HepG2 (cell line): Measurements from ENCODE around the gene SLC6A12.

ENCODE experiments used
- CREB1 ChIP-seq, 2 experiments: fragments of 450-650 bp in 1 of 2; IDR thresholded peaks; 2 replicates each; pipeline ENCODE4 v1.6.1; 2016 to 2017; ENCODE audit warnings: control low read depth in 1 of 2, mild to moderate bottlenecking in 1 of 2, missing compliant biosample characterization in 1 of 2, missing genetic modification characterization in 1 of 2
- CREBL2 ChIP-seq: sonication (generic); formaldehyde crosslinking; IDR thresholded peaks from 2 replicates; pipeline ENCODE4 v1.8.1; 2023; ENCODE audit warnings: missing genetic modification reagents, mild to moderate bottlenecking, borderline replicate concordance
- CTCF ChIP-seq: sonication (generic); formaldehyde crosslinking; IDR thresholded peaks from 2 replicates; pipeline ENCODE4 v1.5.0; 2020; ENCODE audit warnings: mild to moderate bottlenecking, missing genetic modification reagents, moderate library complexity
- LCORL ChIP-seq, 2 experiments: fragments of 450-650 bp in 1 of 2; sonication (generic) in 1 of 2; formaldehyde crosslinking in 1 of 2; IDR thresholded peaks; 2 replicates each; pipeline versions ENCODE4 v1.5.0 to v1.6.1; 2017 to 2020; ENCODE audit warnings: antibody characterized with exemption in 1 of 2, missing genetic modification reagents in 1 of 2
- NR2C2 ChIP-seq: sonication (generic); formaldehyde crosslinking; IDR thresholded peaks from 2 replicates; pipeline ENCODE4 v1.4.0; 2020; ENCODE audit warnings: missing genetic modification reagents, mild to moderate bottlenecking, moderate library complexity, borderline replicate concordance
- TCF12 ChIP-seq, 2 experiments: fragments of 450-650 bp in 1 of 2; sonication (generic) in 1 of 2; formaldehyde crosslinking in 1 of 2; IDR thresholded peaks; 2 replicates each; pipeline versions ENCODE4 v1.6.1 to v1.8.0; 2017 to 2022; ENCODE audit warnings: antibody characterized with exemption in 1 of 2, mild to moderate bottlenecking in 1 of 2, missing genetic modification reagents in 1 of 2, moderate library complexity in 1 of 2
- ZNF382 ChIP-seq: sonication (generic); formaldehyde crosslinking; IDR thresholded peaks from 2 replicates; pipeline ENCODE4 v1.5.0; 2020; ENCODE audit warnings: missing genetic modification reagents, mild to moderate bottlenecking, borderline replicate concordance
- ZSCAN25 ChIP-seq: sonication (generic); formaldehyde crosslinking; IDR thresholded peaks from 2 replicates; pipeline ENCODE4 v1.8.0; 2022; ENCODE audit warnings: mild to moderate bottlenecking, missing genetic modification reagents

GRCh38 chr12:154058-154457 lies 59.9 kb downstream of the SLC6A12 start:
- no peak for TF ChIP-seq CREBL2 (CRISPR knock-in tag)
- no peak for TF ChIP-seq CTCF (CRISPR knock-in tag)
- TF ChIP-seq ZSCAN25 = no peak
- TF ChIP-seq ZNF382 (CRISPR knock-in tag) = no peak
- TF ChIP-seq LCORL (IDR thresholded peaks at IDR 0.05) = no peak
- no peak for TF ChIP-seq LCORL (CRISPR knock-in tag; IDR thresholded peaks at IDR 0.05)
- no peak for TF ChIP-seq CREB1 (IDR thresholded peaks at IDR 0.05)
- no peak for TF ChIP-seq CREB1 (CRISPR knock-in tag; IDR thresholded peaks at IDR 0.05)
- no peak for TF ChIP-seq TCF12 (IDR thresholded peaks at IDR 0.05)
- no peak for TF ChIP-seq TCF12 (CRISPR knock-in tag; IDR thresholded peaks at IDR 0.05)
- no peak for TF ChIP-seq NR2C2
